D341Med (cell line): ENCODE measurements around the gene EXT2.

Experiments used
- DNase-seq: peaks from one replicate; pipeline ENCODE4 v3.0.0; 2012; ENCODE audit warnings: low spot score

Gene EXT2

DNA sequence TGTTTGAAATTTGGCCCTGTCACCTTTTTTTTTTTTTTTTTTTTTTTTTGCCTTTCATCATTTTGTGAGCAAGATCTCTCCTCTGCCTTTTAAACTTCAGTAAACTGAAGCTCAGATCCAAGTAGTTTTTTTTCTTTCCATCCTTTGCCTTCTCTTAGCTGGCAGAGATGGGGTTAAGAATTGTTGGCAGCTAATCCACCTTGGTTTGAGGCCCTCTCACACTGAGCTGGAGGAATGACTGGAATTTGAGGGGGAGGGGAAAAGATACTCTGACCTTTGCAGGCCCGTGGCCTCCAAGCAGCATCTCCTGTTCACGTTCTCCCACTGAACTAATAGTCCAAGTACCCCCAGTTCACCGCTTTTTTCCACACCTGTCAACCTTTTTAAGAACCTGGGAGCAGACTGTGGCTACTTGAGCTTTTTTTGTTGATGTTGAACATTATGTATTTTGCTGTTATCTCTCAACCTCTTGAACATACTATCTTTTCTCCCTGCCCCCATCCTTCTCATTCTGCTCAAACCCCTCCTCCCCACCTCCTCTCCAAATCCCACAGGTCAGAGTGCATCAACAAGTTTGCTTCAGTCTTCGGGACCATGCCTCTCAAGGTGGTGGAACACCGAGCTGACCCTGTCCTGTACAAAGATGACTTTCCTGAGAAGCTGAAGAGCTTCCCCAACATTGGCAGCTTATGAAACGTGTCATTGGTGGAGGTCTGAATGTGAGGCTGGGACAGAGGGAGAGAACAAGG, 148.3 kb downstream of the EXT2 start:
- no peak for DNase-seq

DNA sequence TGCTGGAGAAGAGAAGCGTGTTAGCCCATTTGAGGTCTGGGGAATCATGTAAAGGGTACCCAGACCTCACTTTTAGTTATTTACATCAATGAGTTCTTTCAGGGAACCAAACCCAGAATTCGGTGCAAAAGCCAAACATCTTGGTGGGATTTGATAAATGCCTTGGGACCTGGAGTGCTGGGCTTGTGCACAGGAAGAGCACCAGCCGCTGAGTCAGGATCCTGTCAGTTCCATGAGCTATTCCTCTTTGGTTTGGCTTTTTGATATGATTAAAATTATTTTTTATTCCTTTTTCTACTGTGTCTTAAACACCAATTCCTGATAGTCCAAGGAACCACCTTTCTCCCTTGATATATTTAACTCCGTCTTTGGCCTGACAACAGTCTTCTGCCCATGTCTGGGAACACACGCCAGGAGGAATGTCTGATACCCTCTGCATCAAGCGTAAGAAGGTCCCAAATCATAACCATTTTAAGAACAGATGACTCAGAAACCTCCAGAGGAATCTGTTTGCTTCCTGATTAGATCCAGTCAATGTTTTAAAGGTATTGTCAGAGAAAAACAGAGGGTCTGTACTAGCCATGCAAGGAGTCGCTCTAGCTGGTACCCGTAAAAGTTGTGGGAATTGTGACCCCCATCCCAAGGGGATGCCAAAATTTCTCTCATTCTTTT, 149.3 kb downstream of the EXT2 start:
- DNase-seq, result no peak

DNA sequence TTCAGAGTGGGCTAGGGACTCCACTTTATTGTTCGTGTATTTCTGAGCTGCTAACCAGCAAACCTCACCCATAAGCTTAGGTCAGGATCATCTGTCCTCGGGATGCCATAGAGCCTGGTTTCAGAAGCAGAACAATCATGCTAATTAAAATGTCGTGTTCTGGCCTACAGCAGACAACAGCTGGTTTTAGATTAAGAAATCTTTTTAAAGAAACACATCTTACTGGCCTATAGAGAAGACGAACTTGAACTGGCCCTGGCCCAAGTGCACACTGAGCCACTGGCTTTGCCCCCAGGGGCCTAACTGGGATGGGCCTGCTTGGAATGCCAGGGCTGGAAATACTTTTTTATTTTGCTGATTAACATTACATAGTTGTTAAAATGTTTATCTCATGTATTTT, 151.2 kb downstream of the EXT2 start:
- no peak for DNase-seq

DNA sequence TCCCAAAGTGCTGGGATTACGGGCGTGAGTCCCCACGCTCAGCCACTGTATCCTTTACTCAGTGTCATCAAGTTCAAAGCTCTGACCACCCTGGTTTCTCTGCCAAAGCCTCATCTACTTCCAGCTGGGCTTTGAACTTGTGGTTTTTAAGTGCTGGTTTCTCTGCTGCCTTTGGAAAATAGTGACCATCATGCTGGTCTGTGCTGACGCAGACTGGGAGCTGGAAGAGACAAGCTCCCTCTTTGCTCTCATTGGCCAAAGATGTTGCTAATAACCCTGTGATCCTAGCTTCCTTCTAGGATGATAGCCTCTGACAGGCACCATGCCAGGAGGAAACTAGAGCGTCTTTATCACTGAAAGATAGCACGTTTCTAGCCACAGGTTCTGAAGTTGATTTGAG, 152.0 kb downstream of the EXT2 start:
- DNase-seq, result no peak

DNA sequence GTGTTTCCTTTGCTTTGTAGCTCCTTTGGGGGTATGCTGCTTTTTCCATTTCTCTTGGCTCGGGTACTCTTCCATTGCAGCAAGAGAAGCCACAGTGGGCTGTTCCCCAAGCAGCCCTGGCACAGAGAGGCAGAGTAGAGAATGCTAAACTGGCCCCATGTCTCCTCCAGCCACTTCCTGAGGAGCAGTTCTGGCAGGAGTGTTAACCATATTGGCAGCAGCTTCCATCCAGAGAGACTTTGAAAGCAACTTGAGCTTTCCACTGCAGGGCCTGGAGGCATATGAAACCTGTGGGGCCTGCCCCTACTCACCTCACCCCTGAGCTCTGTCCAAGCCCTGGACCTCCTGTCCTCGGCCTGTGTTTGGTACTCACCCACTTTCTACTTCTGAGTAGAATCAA, 152.6 kb downstream of the EXT2 start:
- no peak for DNase-seq

DNA sequence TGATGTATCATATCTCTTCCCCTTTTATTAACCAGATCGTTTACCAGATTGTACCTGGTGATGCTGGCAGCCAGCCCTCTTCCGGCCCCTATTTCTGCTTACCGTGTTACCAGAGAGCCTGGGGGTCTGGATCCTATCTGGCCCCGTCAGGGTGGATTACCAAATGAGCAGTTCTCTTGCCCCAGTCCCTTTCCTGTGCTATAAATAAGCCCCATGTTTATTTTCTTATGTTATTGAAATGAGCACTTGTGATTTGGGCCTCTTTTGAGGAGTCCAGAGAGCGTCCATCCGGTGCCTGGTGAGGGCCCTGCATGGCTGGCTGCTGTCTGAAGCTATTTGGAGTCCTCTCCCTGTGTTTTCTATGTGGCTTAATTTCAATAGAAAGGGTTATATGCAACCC, 154.9 kb downstream of the EXT2 start:
- DNase-seq, result no peak

DNA sequence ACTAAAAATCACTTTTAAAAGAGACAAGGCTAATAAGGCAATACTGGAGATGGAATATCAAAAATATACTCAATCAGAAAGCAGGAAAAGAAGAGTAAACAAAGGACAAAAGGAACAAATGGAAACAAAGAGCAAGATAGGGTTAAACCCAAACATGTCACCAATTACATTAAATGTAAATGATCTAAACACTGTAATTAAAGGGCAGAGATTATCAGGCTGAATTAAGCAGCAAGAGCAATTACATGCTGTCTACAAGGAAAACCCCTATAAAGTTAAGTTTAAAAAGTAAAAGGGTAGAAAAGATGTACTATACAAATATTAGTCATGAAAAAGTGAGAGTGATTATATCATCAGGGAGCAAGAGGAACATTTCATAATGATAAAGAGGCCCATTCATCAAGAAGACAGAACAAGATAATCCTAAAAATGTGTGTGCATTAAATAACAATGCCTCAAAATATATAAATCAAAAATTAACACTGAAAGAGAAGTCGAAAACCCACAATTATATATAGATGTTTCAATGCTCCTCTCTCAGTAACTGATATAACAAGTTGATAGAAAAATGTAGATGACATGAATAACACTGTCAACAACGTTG, 157.6 kb downstream of the EXT2 start:
- DNase-seq, result no peak

DNA sequence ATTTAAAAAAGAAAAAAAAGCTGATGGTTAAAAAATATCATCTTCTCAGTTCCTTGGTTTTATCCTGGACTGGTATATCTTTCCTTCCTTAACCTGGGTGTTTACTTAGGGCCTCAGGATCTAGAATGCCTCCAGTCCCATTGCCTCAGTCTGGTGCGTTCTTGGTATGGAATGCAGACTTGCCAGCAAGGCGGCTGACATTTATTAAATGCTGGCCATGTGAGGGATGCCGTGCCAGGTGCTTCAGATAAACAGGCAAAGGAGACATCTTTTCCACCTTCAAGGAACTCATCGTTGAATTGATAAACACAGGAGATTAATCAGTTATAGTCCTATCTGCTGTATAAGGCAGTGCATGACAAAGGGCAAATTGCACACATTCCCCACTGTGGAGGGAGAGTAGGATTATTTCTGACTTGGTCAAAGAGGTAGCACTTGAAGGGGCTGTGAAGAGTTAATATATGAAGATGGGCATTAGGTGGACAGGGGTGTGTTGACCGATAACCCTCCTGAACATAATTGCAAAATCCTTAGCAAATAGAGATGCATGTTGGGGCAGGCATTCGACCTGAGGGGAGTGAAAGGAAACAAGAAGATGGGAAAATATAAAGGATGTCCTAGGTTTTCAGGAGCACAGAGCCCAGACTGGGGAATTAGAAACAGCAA, 160.1 kb downstream of the EXT2 start:
- no peak for DNase-seq

DNA sequence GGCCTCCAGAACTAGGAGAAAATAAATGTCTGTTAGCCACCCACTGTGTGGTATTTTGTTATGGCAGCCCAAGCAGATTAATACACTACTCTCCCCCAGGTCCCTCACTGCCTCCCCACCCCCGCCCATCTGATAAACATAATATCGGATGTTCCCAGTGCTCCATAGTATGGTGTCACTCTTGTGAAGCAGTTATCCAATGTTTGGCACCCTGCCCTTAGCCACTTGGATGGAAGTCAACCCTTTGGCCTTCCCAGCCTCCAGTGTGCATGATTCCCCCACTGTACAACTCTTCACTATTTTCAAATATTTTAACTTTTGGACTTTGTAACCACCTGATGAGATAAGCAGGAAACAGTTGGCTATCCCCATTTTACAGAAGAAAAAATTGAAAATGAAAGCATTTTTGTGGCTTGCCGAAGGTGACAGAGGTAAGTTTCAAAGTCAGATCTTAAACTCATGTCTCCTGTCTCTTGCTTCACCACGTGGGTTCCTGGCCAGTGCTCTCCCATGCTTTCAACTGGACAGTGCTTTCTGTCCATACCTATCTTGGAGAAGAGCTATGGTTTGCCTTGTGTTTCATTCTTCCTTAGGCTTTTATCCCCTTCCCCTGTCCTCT, 161.3 kb downstream of the EXT2 start:
- no peak for DNase-seq

DNA sequence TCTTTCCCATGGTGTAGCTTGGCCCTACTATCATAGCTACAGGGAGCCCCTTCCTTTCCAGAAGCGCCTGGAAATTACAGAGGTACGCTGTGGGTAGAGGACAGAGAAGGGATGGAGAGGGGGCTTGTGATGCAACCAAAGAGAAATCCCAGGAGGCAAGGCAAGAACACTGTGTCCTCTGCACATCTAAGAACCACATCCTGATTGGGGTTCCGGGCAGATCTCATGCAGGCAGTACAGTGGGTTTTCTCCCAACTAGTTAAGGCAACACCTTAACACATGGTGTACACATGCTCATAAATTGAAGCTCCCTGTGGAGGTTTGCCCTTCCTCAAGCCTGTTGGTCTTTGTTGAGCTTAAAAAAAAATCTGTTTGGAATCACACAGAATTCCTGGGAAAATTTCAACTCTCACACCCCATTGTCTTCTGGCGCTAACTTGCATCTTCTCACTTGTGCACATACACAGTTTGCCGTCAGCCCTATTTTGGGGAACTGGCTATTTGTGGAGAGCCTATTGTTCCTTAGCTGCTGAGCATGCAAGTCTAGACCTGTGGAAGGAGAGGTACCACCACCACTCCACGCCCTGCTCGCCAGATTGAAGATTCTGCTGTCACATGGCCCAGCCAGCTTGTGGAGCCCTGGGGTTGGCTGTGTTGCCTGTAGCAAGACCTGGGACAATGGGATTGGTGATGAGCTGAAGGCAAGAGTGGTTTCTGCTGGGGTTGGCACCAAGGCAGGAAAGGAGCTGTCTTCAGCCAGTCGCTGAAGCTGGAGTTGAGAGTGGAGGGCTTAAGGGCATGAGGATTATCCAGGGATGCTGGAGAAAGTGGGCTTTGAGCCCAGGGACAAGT, 162.1 kb downstream of the EXT2 start:
- no peak for DNase-seq

DNA sequence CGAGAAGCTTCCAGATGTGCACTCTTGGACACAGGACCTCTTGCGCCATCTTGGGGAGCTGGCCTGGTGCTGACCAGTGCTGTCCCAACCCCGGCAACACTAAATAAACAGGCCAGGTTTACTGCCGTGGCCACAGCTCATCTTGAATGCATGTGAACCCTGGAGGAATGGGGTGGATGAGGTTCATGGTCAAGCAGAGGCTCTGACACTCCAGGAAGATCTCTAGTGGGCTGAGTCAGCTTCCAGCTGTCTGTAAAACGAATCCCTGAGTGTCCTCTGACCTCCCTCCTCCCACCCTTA, 162.7 kb downstream of the EXT2 start:
- no peak for DNase-seq

DNA sequence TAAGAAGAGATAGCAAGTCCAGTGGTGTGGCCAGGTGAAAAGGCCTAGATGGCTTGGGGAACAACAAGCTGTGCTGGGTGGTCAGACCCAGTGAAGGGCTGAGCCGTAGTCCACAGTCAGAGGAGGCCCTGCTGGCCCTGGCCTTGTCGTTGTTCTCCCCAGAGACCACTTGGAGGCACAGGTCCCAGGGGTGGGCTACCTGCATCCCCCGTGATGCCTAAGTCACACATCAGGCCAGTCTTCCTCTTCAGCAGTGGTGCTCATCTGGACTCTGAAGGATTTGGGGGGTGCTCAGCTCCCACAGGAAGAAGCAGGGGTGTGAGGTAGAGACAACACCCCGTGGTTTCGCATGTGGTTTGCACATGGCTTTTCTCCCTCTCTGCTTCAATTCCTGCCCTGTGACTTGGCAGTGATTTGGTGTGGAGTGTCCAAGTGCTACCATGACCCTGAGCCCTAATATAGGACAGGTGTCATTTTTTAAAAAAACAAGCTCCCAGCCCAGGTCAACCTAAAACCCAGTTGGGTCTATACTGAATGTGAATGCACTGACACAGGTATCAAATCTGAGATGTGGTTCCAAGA, 163.5 kb downstream of the EXT2 start:
- no peak for DNase-seq

DNA sequence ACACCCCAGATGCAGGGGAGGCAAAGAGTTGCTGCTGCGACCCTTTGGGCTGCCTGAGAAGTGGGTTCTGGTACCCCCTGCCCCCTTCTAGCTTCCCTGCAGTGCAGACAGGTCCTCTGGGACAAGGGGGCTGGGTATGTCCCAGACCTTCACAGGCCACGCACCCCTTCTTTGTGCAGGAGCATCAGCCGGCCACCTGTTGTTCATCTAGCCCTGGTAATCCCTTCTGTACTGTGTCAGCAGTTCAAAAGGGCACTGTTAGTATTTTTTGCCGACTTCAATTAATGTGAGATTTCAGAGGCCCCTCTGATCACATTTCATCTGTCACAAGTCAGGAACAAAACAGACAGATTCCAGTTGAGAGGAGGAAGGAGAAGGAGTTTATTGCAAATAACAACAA, 164.6 kb downstream of the EXT2 start:
- no peak for DNase-seq

DNA sequence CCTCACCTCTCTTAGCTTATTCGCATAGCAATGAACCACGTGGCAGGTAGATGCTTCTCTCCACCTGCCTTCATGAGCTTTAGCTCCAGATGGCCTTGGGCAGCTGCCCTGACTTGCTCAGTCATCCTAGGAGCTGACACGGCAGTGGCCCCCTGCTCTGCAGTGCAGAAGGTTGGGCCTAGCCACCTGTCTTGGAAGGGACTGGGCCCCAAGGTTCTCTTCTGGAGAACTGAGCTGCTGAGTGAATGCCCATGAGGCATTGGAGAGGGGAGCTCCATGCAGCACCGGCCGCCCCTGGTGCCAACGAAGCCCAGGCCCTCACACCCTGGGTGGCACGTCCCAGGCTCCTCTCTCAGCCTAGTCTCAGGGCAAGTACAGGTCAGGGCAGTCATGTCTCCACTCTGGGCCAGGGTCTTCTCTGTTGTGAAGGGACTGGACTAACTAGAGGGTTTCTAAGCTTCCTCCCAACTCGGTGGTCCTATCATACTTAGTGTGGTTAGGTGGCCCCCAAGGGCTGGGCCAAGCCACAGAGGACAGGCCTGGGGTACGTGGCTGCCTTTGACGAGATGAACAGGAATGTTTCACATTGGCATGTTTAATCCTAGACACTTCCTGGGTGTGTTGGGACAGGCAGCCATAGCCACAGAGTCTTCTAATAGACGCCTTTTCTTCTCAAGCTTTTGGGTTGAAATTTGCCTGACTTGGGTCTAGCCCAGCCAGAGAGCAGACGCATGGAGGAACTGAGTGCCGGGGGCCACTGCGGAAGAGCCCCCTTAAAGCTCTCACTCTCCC, 166.5 kb downstream of the EXT2 start:
- DNase-seq, result no peak

DNA sequence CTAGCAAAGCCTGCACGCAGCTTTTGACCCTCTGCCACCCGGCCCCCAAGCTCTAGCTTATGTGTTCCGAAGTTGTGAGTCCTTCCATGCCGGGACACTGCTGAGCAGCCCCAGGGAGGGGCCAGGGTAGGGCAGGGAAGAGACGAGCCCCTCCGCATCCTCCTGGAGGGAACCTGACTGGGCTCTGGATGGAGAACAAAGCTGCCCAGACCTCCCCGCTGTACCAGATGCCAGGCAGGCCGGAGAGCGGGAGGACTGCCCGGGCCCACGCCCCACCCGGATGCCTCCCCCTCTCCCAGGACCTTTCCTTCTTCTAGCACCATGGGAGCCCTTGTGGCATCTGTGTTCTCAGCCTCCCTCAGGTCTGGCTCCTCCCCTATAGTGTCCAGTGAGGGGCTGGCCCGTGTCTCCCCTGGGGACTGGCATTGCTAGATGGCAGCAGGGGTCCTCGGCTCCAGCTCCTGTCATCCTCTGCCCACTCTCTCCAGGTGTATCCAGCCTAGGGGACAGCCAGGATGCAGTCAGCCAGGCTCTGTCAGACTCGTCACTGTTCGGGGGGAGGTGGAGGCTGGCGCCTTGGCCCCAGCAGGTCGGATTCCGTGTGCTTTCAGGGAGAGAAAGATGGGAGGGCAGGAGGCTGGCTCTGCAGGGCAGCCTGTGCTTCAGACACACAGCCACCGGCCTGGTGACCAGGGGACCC, 168.4 kb downstream of the EXT2 start:
- DNase-seq, result no peak

DNA sequence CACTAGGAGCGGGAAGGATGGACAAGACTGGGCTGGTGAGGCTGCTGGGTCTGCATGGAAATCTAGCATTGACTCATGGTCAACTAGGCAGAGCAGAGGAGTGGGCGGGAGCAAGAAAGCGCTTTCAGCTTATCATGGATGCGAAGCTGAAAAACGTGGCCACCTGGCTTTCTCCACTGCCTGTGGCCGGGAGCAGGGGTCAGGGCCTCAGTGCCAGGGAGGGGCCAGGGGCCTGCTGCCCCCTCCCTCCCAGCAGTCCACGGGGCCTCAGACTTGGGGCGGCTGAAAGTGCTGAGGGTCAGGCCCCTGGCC, 168.9 kb downstream of the EXT2 start:
- DNase-seq, result no peak

DNA sequence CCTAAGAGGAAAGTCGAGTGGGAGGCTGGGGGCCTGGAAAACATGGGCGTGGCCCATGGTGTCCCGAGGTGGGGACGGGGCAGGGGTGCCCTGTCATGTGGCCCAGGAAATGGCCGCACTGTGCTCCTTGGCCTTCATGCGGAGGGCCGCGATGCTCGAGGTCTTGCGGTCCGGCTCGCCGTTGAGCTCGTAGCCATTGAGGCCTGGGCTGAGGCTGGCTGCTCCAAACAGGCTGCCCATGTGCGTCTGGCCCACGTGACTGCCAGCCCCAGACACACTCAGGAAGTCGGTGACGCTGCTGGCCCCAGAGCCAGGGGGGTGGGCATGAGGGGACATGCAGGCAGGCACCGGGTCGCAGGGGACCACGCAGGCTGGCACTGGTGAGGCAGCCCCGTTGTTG, 169.3 kb downstream of the EXT2 start:
- DNase-seq, result no peak

DNA sequence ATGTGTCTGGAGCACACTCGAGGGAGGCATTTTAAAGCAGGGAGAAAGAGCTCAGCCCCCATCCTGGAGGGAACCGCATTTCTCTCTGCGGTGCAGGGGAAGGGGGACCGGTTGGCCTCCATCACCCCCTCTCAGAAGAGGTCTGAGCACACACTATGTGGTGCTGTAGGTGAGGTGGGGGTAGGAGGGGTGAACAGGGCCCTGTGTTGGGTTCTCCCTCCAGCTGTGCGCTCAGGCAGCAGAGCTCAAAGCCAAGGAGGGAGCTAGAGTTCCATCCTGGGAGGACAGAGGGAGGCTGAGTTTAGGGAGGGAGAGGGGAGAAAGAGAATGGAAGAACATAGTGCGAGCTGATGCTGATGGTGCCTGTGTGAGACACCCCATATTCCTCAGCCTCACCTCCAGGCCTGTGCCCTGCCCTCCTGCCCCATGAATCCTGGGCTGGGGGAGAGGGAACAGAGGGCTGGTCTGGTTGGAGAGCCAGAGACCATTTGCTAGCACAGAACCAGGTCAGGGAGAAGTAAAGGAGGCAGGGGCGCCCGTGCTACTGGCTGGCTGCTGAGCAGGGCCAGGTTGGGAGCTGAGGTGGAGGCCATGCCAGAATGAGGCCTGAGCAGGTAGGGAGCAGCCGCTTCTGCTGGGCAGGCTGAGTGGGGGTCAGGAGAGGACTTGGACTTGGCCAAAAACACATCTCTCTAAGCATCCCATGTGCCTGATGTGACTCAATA, 170.7 kb downstream of the EXT2 start:
- no peak for DNase-seq

DNA sequence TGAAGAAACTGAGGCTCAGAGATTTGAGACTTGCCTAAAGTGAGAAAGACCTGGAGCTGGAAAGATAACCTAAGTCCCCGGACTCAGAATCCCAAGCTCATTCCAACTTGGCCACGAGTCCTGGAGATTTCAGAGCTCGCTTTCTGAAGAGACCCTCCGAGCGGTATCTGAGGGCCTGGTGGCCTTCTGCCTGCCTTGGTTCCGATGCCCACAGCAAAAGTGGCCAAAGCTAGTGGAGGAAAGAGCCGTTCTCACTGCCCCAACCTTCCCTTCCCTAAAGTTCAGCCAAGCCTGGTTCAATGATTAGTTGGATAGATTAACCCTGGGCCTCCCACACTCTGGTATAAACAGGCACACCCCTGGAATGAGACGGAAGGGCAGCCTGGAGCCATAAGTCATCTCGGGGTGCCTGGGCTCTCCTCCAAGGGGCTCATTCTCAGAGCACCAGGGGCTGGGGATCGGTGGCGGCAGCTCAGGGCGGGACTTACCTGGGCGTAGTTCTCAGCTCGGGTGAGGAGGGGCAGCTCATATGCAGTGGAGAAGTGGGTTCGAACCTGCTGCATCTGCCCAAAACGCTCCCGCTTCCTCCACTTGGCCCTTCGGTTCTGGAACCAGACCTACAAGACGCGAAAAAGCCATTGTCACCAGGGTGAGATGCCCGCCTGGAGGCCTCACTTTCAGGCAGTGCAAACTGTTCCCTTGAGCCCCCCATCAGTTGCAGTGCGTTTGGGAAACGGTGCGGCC, 171.7 kb downstream of the EXT2 start:
- no peak for DNase-seq
